HG03432 (cell line): ENCODE data around the gene GOLGA7B.
A peak's percentile ranks its signal among the peaks of the same experiment; 100 is the strongest.
"Not testable (repeated sequence)": the region's sequence is repeated elsewhere in the genome, so short reads cannot be mapped to it uniquely, and the experiment has no call there.

Source experiments
- ATAC-seq: cut with Tn5 transposase; IDR thresholded peaks from one replicate; pipeline ENCODE4 v1.9.1; 2021; ENCODE audit warnings: mild to moderate bottlenecking, moderate library complexity; ENCODE audit not compliant: unreplicated experiment

Gene GOLGA7B

DNA sequence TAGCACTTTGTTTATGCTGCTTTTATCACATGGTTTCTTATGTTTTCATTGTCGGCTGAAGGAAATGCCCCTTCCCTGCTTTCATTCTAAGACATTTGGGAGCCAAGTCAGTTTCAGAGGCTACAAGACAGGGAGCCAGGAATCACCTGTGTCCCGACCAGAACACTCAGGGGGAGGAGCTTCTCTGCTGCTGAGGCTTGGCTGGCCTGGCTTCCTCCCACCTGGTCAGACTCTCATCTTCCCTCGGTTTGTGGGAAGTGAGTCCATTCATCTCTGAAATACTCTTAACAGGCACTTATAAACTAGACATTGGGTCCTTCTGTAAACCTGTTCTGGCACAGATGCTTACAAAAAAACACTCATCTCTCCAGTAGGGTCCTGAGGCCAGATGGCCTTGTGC, 19.6 kb upstream of the GOLGA7B start:
- no peak for ATAC-seq

DNA sequence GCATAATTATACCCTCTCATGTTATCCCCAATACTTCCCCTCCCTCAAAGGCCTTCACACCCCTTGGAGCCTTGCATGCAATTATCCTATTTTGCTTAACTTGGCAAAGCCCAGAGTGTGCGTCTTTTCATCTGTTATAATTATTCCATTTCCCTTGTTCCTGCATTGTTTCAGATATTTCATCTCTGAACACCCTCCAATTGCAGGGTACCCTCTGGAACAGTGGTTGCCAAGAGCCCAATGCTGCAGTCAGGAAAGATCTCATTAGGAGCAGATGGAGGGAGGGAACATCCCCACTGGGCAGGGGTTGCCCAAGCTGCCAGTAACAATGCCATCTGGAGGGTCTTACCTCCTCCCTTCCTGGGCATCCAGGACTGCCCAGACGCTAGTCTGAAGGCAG, 18.4 kb upstream of the GOLGA7B start:
- ATAC-seq, result no peak

DNA sequence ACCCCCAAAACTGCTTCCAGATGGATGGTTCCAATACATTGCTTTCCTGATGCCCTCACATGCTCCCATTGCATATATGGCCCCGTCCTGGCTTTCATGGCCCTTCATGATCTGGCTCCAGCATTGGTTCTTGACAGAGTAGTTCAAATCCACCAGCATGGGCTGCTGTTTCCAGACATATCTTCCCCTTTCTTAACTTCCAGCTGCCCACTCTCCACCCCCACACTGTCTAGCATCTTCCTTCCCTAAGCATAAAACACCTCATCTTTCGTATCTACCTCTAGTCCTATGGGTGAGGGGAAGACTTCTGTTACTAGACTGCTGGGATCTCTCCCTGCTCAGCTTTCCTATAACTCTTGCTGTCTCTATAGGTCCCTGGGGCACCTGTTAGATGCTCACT, 13.2 kb upstream of the GOLGA7B start:
- no peak for ATAC-seq

DNA sequence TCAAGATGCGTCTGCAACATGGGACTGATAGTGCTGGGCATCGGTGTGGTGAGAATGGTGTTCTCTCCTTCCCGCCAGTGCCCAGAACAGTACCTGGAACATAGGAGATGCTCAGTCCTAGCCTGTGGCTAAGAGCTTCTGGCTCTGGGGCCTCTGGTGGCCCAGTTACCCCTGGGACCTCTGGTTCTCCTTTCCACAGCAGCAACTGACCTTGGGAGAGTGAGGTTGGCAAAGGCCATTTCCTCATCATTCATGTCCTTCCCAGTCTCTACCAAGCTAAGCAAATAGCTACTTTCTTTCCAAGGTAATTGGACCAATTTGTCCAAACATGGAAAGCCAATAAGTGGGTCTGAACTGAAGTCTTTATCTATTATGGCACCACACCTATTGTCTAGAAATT, 11.6 kb upstream of the GOLGA7B start:
- ATAC-seq, result no peak

DNA sequence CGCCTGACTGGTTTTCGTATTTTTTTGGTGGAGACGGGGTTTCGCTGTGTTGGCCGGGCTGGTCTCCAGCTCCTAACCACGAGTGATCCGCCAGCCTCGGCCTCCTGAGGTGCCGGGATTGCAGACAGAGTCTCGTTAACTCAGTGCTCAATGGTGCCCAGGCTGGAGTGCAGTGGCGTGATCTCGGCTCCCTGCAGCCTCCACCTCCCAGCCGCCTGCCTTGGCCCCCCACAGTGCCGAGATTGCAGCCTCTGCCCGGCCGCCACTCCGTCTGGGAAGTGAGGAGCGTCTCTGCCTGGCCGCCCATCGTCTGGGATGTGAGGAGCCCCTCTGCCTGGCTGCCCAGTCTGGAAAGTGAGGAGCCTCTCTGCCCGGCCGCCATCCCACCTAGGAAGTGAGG, 8.5 kb upstream of the GOLGA7B start:
- ATAC-seq, result not testable (repeated sequence)

DNA sequence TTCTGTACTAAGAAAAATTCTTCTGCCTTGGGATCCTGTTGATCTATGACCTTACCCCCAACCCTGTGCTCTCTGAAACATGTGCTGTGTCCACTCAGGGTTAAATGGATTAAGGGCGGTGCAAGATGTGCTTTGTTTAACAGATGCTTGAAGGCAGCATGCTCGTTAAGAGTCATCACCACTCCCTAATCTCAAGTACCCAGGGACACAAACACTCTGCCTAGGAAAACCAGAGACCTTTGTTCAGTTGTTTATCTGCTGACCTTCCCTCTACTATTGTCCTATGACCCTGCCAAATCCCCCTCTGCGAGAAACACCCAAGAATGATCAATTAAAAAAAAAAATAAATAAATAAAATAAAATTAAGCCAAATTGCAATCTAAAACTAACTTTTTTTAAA, 7.5 kb upstream of the GOLGA7B start:
- not testable (repeated sequence) for ATAC-seq

DNA sequence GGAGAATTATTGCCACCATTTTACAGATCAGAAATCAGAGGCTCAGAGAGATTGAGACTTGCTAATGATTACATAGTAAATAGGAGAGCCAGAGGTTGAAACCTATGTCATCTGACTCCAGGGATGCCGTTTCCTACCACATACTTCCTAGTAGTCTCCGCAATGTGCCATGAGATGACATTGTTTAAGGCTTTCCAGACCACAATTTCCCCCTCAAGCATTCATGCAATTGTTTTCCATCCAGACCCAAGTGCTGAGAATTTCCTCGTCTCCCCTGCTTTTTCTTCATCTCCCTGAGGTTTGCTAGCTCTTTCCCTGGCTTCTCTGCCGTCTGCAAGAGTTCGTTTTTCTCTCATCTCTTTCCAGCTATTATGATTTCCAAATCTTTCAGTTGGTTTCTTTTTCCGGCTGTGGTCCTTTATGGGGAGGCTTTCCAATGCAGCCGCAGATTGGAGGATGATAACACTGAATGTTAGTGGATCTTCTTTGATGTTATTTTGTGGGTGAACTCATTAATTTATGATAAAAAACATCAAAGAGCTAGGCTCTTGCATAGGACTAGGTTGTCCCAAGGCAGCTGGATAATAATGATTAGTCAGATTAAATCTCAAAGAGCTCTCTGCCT, 6.9 kb upstream of the GOLGA7B start:
- no peak for ATAC-seq

DNA sequence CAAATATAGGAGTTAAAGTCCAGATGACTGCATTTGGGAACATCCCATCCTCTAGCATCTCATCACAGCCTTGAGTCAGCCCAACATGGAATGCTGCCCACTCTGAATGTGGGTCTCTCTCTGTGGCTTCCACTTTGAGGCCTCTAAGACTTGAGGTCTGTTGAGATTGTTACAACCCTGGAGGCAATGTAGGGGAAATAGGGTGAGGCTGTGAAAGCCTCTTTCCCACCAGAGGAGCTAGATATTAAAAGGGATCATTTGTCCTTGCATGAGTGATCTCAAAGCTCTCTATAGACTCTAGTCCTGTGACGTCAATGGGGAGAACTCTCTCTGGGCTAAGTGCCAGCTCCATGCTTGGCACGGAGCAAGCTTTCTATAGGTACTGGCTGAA, 6.4 kb upstream of the GOLGA7B start:
- ATAC-seq, result no peak

DNA sequence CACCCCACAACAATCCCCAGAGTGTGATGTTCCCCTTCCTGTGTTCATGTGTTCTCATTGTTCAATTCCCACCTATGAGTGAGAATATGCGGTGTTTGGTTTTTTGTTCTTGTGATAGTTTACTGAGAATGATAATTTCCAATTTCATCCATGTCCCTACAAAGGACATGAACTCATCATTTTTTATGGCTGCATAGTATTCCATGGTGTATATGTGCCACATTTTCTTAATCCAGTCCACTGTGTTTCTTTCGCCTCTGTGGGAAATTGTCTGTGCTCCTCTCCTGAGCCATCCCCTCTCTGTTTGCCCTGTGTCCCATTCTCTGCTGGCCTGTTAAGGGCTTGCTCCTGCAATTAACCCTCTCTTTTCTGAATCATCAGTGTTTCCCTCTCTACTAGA, 5.7 kb upstream of the GOLGA7B start:
- ATAC-seq, result not testable (repeated sequence)

DNA sequence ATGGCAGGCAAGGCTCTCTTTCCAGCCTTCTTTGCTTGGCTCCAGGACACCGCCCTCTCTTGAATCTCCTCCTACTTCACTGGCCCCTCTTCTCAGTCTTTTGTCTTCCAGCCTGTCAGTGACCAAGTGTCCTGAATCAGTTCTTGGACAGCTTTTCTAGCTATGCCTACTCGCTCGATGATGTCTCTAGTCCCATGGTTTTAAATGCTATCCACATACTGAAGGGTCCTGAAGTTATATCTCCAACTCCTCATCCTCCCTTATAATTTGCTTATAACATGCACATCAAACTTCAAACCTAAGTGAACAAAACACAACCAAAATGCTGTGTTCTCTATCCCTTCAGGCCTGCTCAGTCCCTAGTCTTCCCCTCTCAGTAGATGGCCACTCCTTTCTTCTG, 5.0 kb upstream of the GOLGA7B start:
- ATAC-seq, result no peak

DNA sequence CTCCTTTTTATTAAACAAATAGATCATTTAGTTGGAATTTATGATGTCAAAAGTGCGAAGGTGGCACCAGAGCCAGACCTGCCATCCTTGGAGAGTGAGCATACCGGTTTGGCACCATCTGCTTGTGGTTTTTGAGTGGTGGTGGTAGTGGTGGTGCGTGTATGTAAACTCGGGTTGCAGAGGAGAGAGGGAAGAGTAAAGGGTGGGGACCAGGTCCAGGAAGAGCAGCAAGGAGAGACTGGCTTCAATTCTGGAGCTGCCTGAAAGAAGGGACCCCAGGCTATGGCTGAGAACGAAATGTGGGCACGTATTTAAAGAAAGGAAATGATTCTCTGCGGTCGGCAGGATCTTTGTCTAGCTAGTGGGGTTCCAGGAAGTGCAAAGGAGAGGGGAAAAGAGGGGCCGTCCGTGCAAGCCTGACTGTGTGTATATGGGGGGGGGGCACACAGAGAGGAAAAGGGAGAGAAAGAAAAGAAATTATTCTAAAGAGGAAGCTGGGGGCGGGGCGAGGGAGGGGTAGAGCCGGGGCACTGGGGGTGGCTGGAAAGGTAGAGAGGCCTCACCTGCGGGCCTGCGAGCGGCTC, 448 bp upstream of the GOLGA7B start:
- ATAC-seq, result peak; percentile 29

DNA sequence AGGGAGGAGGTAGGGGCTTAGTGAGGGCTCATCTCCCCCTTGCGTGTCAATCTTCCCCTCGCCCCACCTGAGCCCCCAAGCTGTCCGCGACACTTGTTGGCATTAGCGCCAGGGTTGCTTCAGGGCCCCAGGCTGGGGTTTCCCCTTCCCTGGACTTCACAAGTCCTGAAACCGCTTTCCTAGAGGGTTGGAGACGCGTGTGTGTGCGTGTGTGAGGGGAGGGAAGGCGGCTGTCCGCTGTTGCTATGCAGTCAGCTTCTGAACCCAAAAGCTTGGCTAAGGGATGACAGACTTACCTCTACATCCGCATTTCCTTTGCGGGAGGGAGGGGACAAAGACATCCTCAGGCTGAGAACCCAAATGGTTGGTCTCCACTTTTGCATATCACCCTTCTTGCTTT, 803 bp downstream of the GOLGA7B start:
- ATAC-seq, result no peak

DNA sequence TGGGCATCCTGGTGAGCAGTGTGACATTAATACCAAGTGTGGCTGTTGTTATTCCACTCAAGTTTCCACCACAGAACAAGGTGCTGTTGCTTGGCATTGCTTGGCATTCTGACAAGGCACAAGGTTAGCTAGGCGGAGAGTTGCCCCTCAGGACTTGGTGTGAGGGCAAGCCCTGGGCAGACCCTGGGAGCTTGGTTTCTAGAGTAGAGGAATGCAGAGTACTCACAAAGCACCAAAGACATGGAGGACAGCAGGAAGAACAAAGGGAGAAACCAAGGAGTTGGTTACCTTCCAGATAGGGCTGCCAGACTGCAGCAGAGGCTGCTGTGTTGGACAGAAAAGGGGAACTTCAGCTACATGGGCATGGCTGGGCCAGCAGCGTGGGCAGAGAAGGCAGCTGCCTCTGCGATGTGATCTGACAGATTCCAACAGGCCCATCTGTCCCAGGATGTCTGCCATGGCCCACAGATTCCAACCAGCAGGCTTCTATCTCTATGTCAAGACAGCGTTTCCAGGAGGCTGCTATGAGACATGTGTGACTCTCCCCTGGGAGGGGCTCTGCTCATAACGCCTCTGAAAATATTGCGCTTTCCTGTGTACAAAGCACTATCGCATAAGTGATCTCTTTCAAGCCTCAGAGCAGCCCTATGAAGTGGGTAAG, 1.8 kb downstream of the GOLGA7B start:
- ATAC-seq, result no peak

DNA sequence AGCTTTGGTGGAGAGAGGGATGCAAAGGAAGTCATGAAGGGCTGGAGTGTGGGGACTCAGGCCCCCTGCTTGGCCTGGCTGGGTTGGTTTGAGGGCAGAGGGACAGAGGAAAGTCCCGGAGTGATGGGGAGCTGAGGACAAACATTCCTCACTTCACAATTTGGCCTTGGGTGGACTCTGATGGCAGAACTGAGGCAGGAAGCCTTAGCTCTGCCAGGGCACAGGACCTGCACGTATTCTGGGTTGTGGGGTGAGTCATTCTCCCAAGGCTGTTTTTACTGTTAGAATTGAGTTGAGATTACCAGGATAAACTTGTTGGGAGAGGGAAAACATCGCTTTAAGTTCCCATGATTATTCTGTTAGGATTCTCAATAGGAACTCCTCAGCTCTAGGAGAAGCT, 2.6 kb downstream of the GOLGA7B start:
- ATAC-seq, result no peak

DNA sequence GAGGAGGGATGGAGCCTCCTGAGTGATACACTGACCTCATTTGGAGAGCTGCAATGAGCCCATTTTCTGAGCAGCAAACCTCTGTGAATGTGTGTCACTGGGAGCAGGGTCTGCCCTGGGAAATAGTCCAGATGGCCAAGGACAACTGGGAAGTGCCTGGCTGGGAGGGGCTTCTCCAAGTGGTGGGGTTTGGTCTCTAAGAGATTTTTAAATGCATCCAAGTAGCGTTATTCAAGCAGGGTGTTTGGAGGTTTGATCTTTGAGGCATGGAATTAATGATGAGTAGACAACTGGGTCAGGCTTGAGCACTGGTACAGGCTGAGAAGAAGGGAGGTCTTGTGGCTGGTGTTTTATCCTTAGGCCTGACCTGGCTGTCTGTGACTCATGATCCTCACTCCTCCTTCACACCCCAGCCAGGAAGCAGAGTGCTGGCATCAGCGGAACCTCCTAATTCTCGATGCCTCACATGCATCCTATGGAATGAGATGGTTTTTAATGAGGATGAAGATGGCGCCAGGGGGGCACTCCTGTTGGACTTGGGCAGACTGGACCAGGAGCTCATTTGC, 3.3 kb downstream of the GOLGA7B start:
- no peak for ATAC-seq

DNA sequence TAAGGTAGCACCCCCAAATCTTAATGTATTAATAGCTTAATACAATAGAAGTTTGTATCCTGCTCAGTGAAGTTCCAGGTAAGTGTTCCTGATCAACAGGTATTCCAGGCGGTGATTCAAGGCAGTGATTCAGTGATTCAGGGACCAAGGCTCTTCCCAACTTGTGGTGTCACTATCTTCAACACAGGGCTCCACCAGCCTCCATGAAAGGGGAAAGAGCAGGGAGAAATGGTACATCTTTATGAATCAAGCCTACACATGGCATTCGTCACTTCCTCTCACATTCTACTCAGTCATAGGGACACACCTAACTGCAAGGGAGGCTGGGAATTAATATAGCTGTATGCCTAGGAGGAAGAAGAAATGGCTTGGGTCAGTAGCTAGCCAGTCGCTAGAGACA, 5.1 kb downstream of the GOLGA7B start:
- no peak for ATAC-seq

DNA sequence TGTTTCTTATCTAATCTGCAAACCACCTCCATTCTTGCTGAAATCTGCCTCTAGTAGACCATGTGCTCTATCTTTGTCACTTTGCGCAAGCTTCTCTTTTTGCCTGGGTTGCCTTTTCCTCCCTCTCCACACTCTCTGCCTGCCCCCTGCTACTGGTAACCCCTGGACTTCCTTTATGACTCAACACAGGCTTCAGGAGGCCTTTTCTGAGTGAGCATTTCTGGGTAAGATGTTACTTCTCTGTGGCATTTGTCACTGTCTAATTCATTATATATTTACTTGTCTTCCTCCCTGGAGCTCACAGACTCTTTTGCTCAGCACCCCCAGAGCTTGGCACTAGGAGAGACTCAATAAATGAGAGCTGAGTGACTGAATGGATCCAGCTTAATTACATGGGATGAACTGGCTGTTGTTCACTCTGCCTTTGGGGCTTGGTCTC, 8.4 kb downstream of the GOLGA7B start:
- ATAC-seq, result peak; percentile 45

DNA sequence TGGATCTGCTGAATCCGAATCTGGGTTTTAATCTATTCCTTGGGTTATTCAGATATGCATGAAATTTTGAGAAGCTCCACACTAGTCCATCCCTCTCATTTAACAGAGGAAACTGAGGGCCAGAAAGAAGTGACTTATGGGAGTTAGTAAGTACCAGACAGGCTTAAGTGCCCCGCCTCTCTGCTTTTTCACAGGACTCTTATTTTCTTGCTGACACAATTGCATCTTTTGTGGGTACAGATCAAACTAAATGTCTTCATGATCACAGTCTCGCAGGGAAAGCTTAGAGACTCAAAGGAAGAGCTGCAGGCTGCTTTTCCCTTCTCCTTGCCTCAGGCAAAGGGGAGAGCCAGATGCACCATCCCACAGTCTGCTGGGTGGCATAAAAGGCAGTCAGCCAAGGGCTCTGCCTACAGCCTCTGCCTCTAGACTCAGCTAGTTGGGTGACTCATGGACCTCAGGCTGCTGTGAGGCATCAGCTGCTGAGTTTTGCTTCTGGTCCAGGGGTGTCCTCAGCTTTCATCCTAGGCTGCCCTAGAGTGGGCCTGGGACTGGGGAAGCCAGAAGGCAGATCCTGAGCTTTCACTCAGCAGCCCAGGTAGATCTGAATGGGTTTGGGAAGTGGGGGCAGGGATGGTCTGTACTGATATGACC, 11.6 kb downstream of the GOLGA7B start:
- ATAC-seq, result no peak

DNA sequence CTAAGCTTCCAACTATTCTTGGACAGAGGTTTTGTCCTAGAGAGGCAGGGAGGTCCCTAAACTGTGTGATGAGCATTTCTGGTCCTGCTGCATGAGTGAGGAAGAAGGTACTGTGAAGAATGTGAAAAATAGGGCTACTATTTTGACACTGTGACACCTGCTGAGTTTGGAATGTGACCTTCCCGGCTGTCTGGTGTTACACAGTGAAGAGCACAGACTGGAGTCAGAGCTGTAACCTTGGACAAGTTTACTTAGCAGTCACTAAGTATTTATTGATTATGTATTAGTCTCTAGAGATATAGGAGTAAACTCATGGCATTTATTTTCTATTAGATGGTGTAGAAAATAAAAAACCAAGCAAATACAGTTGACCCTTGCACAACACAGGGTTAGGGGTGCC, 12.3 kb downstream of the GOLGA7B start:
- ATAC-seq, result no peak

DNA sequence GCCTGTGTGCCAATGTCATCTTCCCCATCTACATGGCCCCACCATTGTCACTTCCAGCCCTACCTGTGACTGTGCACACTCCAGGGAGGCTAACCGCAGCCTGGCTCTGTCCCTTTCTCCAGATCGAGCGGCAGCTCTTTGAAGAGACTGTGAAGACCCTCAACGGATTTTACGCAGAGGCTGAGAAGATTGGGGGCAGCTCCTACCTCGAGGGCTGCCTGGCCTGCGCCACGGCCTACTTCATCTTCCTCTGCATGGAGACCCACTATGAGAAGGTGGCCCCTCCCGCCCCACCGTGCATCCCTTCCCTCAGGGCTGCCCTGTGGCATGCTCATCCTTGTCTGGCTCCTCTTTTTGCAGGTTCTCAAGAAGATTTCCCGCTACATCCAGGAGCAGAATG, 14.2 kb downstream of the GOLGA7B start:
- no peak for ATAC-seq

DNA sequence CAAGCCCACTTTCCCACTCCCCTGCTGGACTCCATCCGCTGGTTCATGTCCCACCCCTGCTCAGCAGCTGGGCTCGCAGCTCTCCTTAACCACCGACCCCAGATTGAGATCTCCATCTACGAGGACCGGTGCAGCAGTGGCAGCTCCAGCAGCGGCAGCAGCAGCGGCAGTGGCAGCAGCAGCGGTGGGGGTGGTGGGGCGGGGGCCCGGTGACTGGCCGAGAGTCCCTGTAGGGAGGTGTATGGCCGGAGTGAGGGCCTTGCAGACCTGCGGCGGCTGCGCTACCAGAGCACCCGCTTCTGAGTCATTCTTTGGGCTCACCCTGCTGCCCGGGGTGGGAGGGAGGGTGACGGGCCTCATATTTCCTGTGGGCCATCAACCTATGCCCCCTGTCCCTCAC, 15.8 kb downstream of the GOLGA7B start:
- ATAC-seq, result no peak
